MG63 (cell line): ENCODE measurements around the gene C4orf33. TPM values are rescaled to one million over a fixed set of nuclear protein-coding genes. Genes with fewer than 3 reads are reported as not detected.
A peak's percentile ranks its signal among the peaks of the same experiment; 100 is the strongest.
"Not testable (repeated sequence)": the region's sequence is repeated elsewhere in the genome, so short reads cannot be mapped to it uniquely, and the experiment has no call there.

ENCODE experiments used
- DNase-seq: peaks from one replicate; pipeline ENCODE4 v3.0.0-alpha.2; 2020
- H3K27me3 ChIP-seq: fragments of 250-450 bp; sonication (Bioruptor Pico); 2 replicates; pipeline ENCODE4 v1.5.1; 2020; ENCODE audit warnings: mild to moderate bottlenecking, moderate library complexity
- H3K36me3 ChIP-seq: fragments of 250-450 bp; sonication (Bioruptor Pico); 2 replicates; pipeline ENCODE4 v1.5.1; 2020; ENCODE audit warnings: mild to moderate bottlenecking, moderate library complexity
- H3K4me3 ChIP-seq: fragments of 250-450 bp; sonication (Bioruptor Pico); 2 replicates; pipeline ENCODE4 v1.5.1; 2020; ENCODE audit warnings: mild to moderate bottlenecking, moderate library complexity
- H3K9me3 ChIP-seq: fragments of 250-450 bp; sonication (Bioruptor Pico); 2 replicates; pipeline ENCODE4 v1.5.1; 2020; ENCODE audit warnings: mild to moderate bottlenecking, moderate library complexity
- total RNA-seq: library from RNA; depleted of rRNA; stranded (reverse); fragments of >200 nt; shearing (Covaris generic); gene quantifications from 2 replicates; pipeline ENCODE4 v1.2.3, GENCODE V29; 2014; ENCODE audit warnings: low replicate concordance; rRNA removed

The C4orf33 gene
- total RNA-seq = 3.6 and 3.9 TPM in 2 replicates

DNA sequence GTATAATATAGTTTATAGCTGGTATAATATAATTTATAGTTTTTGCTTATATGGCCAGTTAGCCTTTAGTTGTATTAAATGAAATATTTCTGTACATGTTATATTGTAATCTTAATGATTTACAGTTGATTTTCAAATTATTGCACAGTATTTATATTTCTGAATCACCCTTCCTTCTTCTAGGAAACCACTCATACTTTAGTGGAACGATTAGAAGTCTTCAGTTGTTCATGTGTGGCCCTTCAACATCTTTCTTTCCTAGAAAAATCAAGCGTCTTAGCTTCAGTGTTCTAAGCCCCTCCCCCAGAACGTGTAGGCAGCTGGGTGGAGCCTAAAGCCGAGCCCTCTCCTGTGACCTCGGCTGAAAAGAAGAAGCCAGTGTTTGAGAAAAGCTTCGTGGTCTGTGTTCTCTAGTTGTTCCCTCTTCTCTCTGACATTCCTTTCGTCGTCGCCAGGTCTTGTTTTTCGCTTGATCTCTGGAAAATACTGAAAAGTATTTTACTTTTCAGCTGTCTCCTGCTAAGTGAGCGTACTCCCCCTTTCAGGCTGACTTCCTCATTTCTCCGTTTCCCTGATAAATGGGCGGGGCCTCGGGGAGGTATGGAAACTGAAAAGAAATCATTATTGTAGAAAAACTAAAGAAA is at the start of gene C4orf33:
TSS of gene C4orf33 (plus strand) at position 342 of the 644 bp plus-strand sequence. CDS start 6,459 bp downstream, outside the sequence.
- DNase-seq = peak; percentile 55

DNA sequence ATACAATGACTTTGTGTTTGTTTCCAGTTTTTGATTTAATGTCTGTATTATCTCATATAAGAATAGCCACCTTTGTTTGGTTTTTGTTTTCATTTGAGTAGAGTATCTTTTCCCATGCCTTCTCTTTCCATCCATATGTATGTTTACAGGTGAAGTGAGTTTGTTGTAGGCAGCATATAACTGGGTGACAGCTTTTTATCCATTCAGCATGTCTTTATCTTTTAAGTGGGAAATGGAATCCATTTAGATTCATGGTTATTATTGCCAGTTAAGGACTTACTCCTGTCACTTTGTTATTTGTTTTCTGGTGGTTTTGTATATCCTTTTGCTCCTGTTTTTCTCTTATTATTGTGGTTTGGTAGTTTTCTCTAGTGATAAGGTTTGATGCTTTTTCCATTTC is 36.9 kb upstream of the C4orf33 start:
- Histone ChIP-seq H3K27me3 (no peaks in the 10 kb centered on the region), H3K36me3 (no peaks in the 10 kb centered on the region), H3K4me3 (no peak overlapping the region), H3K9me3 (peaks cover 18% of the 10 kb centered on the region)
- DNase-seq = no peak

More for the DNA sequence above, at the start of gene C4orf33:
- H3K9me3 ChIP-seq = no peaks in the 10 kb centered on the region
- no peaks in the 10 kb centered on the region for H3K27me3 ChIP-seq
- peak within 1 kb of the TSS; percentile 74 for H3K4me3 ChIP-seq
- no peaks in the 10 kb centered on the region for H3K36me3 ChIP-seq

DNA sequence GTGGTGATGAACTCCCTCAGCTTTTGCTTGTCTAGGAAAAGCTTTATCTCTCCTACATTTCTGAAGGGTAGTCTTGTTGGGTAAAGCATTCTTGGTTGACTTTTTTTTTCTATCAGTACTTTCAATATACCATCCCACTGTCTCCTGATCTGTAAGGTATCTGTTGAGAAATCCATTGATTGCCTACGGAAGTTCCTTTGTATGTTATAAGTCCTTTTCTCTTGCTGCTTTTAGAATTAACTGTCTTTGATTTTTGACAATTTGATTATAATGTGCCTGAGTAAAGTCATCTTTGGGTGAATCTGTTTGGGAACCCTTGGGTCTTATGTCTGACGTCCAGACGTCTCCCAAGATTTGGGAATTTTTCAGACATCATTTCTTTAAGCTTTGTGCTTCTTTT is 33.4 kb upstream of the C4orf33 start:
- peaks cover 19% of the 10 kb centered on the region for H3K9me3 ChIP-seq
- H3K4me3 ChIP-seq = no peak overlapping the region
- DNase-seq = no peak
- H3K27me3 ChIP-seq = no peaks in the 10 kb centered on the region
- H3K36me3 ChIP-seq = no peaks in the 10 kb centered on the region

DNA sequence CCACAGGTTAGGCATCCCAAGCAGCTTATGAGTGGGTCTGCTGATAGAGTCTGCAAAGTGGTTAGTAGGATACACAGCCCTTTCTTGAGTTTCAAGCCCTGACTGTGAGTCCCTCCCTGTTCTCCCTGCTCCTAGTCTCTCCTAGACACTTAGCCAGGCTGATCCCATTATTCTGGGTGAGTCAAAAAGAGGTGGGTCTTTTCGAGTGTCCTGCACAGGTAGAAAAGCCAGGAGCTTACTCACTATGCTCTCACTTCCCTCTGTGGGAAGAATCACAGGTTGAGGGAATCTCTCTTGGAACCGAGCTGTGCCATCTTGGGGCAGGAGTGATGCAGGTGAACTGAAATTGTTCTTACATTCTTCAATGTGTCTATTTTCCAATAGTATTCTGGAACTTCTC is 32.3 kb upstream of the C4orf33 start:
- no peak for DNase-seq
- Histone ChIP-seq H3K9me3 (peaks cover 16% of the 10 kb centered on the region), H3K4me3 (no peak overlapping the region), H3K27me3 (no peaks in the 10 kb centered on the region), H3K36me3 (no peaks in the 10 kb centered on the region)

DNA sequence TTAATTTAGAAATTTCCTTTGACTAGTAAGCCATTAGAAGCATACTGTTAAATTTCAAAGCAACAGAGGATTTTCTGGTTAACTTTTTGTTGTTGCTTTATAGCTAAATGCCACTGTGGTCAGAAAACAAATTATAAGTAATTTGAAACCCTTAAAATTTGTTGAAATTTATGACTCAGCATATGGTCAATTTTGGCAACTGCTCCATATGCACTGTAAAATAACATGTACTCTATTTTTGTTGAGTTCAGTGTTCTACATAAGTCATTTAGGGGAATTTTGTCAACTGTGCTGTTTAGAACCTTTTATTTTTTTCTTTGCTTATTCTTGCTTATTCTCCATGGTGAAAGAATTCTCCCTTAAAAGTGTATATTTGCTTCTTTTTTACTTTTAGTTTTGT is 31.2 kb upstream of the C4orf33 start:
- Histone ChIP-seq H3K27me3 (no peaks in the 10 kb centered on the region), H3K36me3 (no peaks in the 10 kb centered on the region), H3K4me3 (no peak overlapping the region), H3K9me3 (peaks cover 14% of the 10 kb centered on the region)
- no peak for DNase-seq

DNA sequence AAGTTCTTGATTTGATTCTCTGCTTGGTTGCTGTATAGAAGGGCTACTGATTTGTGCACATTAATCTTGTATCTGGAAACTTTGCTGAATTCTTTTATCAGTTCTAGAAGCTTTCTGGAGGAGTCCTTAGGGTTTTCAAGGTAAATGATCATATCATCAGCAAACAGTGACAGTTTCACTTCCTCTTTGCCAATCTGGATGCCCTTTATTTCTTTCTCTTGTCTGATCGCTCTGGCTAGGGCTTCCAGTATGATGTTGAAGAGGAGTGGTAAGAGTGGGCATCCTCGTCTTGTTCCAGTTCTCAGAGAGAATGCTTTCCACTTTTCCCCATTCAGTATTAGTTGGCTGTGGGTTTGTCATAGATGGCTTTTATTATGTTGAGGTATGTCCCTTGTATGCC is 26.4 kb upstream of the C4orf33 start:
- not testable (repeated sequence) for H3K9me3 ChIP-seq, DNase-seq, H3K4me3 ChIP-seq, H3K36me3 ChIP-seq, H3K27me3 ChIP-seq

DNA sequence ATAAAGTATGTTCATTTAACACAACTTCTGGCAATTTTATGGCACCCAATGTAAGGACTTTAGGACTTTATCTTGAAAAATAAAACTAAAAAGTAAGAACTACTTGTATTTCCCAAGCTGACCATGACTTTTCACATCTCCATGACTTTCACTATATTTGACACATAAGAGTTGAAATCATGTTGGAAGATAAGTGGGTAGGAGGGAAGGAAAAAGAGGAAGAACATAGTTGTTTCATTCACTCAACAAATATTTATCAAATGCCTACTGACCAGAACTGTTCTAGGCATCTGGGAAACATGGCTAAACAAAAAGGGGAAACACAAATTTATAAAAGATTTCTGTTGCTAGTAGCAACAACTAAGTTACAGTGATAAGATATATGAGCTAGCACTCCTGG is 18.6 kb upstream of the C4orf33 start:
- no peaks in the 10 kb centered on the region; the same call in 1 of the 2 replicates for H3K9me3 ChIP-seq
- H3K4me3 ChIP-seq = no peak overlapping the region
- no peaks in the 10 kb centered on the region for H3K27me3 ChIP-seq
- H3K36me3 ChIP-seq = peaks cover 15% of the 10 kb centered on the region
- no peak for DNase-seq

- no peaks in the 10 kb centered on the region for H3K27me3 ChIP-seq
- H3K36me3 ChIP-seq = peaks cover 11% of the 10 kb centered on the region
Observed at GRCh38 chr4:129080129-129080528, 15.8 kb upstream of the C4orf33 start.

GRCh38 chr4:129082302-129082701 is 13.7 kb upstream of the C4orf33 start:
- Histone ChIP-seq H3K4me3 (no peak overlapping the region), H3K36me3 (peaks cover 9% of the 10 kb centered on the region), H3K27me3 (no peaks in the 10 kb centered on the region), H3K9me3 (peaks cover 3% of the 10 kb centered on the region; the same call in 1 of the 2 replicates)
- no peak for DNase-seq

More at GRCh38 chr4:129080129-129080528, 15.8 kb upstream of the C4orf33 start:
- no peaks in the 10 kb centered on the region; the same call in 1 of the 2 replicates for H3K9me3 ChIP-seq
- no peak overlapping the region for H3K4me3 ChIP-seq
- DNase-seq = no peak

- Histone ChIP-seq H3K27me3 (no peaks in the 10 kb centered on the region), H3K4me3 (no peak overlapping the region), H3K9me3 (peaks cover 3% of the 10 kb centered on the region; the same call in 1 of the 2 replicates), H3K36me3 (peaks cover 8% of the 10 kb centered on the region)
- no peak for DNase-seq
Observed at GRCh38 chr4:129085472-129085871, 10.5 kb upstream of the C4orf33 start.

- H3K27me3 ChIP-seq = no peaks in the 10 kb centered on the region
- 0 out of 2 replicates have a peak, but pooled peaks cover 2% of the 10 kb centered on the region for H3K36me3 ChIP-seq
- H3K4me3 ChIP-seq = no peak overlapping the region
- DNase-seq = no peak
- H3K9me3 ChIP-seq = peaks cover 3% of the 10 kb centered on the region; the same call in 1 of the 2 replicates
Observed at GRCh38 chr4:129087516-129087915, 8.4 kb upstream of the C4orf33 start.

GRCh38 chr4:129092631-129093190 is 3.2 kb upstream of the C4orf33 start:
- no peaks in the 10 kb centered on the region for H3K27me3 ChIP-seq
- no peaks in the 10 kb centered on the region for H3K36me3 ChIP-seq
- no peak for DNase-seq
- peak overlapping the region; percentile 74 for H3K4me3 ChIP-seq
- H3K9me3 ChIP-seq = no peaks in the 10 kb centered on the region

- peak within 1 kb of the TSS; percentile 74 for H3K4me3 ChIP-seq
- no peaks in the 10 kb centered on the region for H3K36me3 ChIP-seq
- no peaks in the 10 kb centered on the region for H3K9me3 ChIP-seq
- no peaks in the 10 kb centered on the region for H3K27me3 ChIP-seq
- DNase-seq = peak; percentile 97
Observed at GRCh38 chr4:129093191-129093920, 2.6 kb upstream of the C4orf33 start, which contains the start of gene SCLT1. TSS of gene SCLT1 (minus strand) at chr4:129093539. CDS start at chr4:129093103, 436 bp downstream.

GRCh38 chr4:129094347-129094746 is 1.6 kb upstream of the C4orf33 start:
- H3K4me3 ChIP-seq = peak overlapping the region; percentile 74
- no peaks in the 10 kb centered on the region for H3K9me3 ChIP-seq
- H3K27me3 ChIP-seq = no peaks in the 10 kb centered on the region
- DNase-seq = no peak
- H3K36me3 ChIP-seq = no peaks in the 10 kb centered on the region

DNA sequence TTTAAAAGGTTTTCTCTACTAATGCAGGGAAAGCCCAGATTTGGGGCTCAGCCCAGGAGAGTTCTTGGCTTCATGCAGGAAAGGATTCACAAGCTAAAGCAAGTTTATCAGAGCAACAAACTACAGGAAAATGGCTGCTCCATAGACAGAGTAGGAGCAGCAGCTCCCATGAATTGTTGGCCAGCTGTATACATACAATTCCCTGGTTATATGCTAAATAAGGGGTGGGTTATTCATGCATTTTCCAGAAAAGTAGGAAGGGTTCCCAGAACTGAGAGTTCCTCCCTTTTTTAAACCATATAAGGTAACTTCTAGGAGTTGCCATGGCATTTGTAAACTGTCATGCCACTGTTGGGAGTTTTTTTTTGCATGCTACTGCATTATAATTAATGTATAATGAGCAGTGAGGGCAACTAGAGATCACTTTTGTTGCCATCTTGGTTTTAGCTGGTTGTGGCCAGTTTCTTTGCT is 2.6 kb downstream of the C4orf33 start:
- no peak for DNase-seq
- no peaks in the 10 kb centered on the region for H3K36me3 ChIP-seq
- H3K27me3 ChIP-seq = no peaks in the 10 kb centered on the region
- no peak overlapping the region for H3K4me3 ChIP-seq
- no peaks in the 10 kb centered on the region for H3K9me3 ChIP-seq

GRCh38 chr4:129109965-129110824 is 14.2 kb downstream of the C4orf33 start:
- Histone ChIP-seq H3K4me3 (no peak overlapping the region), H3K9me3 (no peaks in the 10 kb centered on the region), H3K27me3 (no peaks in the 10 kb centered on the region), H3K36me3 (no peaks in the 10 kb centered on the region)
- no peak for DNase-seq
